PC-3 (cell line): ENCODE results near the gene GSTA5. TPM values are rescaled to one million over a fixed set of nuclear protein-coding genes. Genes with fewer than 3 reads are reported as not detected.

ENCODE experiments used
- total RNA-seq: library from RNA; depleted of rRNA; stranded (reverse); fragments of >200 nt; gene quantifications from 2 replicates; pipeline ENCODE4 v1.2.3, GENCODE V29; 2014; rRNA removed

Gene GSTA5
- total RNA-seq, 1 experiment from 2014 or later: not detected

Other genes with a start within 250 kb of the GSTA5 start
- 54.7 and 65.4 TPM in 2 replicates for gene TMEM14A, start 169.7 kb downstream of the GSTA5 start, total RNA-seq
- gene GSTA2, start 77.3 kb downstream of the GSTA5 start, total RNA-seq: not detected in 2 replicates
- not detected in 2 replicates for gene GSTA1, start 37.0 kb downstream of the GSTA5 start, total RNA-seq
- not detected in 2 replicates for gene GSTA3, start 68.9 kb upstream of the GSTA5 start, total RNA-seq
- gene GSTA4, start 154.5 kb upstream of the GSTA5 start, total RNA-seq: 10.1 and 20.9 TPM in 2 replicates
- gene CILK1, start 221.0 kb upstream of the GSTA5 start, total RNA-seq: 8.5 and 9.7 TPM in 2 replicates
- gene FBXO9, start 224.6 kb upstream of the GSTA5 start, total RNA-seq: 30.3 and 54.6 TPM in 2 replicates